Mesothelial cell of epicardium (in vitro differentiated cells): ENCODE data around the gene C5orf58. TPM values are rescaled to one million over a fixed set of nuclear protein-coding genes. Genes with fewer than 3 reads are reported as not detected.
"Not testable (repeated sequence)": the region's sequence is repeated elsewhere in the genome, so short reads cannot be mapped to it uniquely, and the experiment has no call there.

Experiments used
- DNase-seq, 2 experiments: peaks; one replicate each; pipeline ENCODE4 v3.0.0; 2021; ENCODE audit warnings: low spot score in 2 of 2; ENCODE audit not compliant: unreplicated experiment in 2 of 2
- H3K27ac Mint-ChIP-seq: 2 replicates; pipeline ENCODE4 v1.8.0; 2021; ENCODE audit warnings: mixed read lengths
- H3K27me3 Mint-ChIP-seq: 2 replicates; pipeline ENCODE4 v1.8.0; 2021; ENCODE audit warnings: low read depth, mixed read lengths
- H3K36me3 Mint-ChIP-seq: 2 replicates; pipeline ENCODE4 v1.8.0; 2021; ENCODE audit warnings: mixed read lengths
- H3K4me1 Mint-ChIP-seq: 2 replicates; pipeline ENCODE4 v1.8.0; 2021; ENCODE audit warnings: mixed read lengths
- H3K4me3 Mint-ChIP-seq: 2 replicates; pipeline ENCODE4 v1.8.0; 2021; ENCODE audit warnings: mild to moderate bottlenecking, moderate library complexity, mixed read lengths
- H3K9me3 Mint-ChIP-seq: 2 replicates; pipeline ENCODE4 v1.8.0; 2021; ENCODE audit warnings: mixed read lengths
- total RNA-seq: library from RNA; stranded (reverse); gene quantifications from 3 replicates; pipeline ENCODE4 v1.2.1, GENCODE V29; 2021
- TF ChIP-seq, protein P1 (sequence below): fragments of 200-600 bp; sonication (generic); IDR thresholded peaks from one replicate; pipeline ENCODE4 v1.5.0; 2021; ENCODE audit warnings: antibody characterized with exemption; ENCODE audit not compliant: unreplicated experiment

The C5orf58 gene
- total RNA-seq, 1 donor from 2014 or later: not detected

DNA sequence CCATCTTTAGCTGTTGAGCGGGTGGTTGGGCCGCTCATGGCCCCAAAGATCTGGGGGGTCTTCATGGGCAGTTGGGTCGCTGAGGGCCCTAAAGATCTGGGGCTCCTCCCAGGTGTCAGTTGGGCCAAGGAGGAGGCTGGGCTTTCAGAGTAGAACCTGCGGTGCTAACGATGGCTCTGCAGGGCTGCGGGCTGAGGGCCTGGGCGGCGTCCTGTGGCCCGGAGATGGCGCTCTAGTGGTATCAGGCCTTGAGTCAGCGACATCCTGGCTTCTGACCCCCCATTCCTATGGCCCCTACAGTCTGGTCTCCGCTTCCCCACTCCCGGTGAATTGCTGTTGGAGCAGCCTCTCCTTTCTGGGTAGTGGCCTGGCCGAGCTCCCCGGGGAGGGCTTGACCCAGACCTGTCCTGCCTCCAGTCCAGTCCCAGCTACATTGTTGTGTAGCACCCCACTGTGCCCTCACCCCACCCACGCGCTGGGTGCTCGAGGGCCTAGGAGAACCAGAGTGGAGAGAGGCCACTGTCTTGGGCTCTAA is 640 bp downstream of the C5orf58 start:
- no peak overlapping the region for H3K4me3 Mint-ChIP-seq
- no peaks in the 10 kb centered on the region for H3K4me1 Mint-ChIP-seq
- H3K27me3 Mint-ChIP-seq: peaks cover 5% of the 10 kb centered on the region
- H3K36me3 Mint-ChIP-seq: no peaks in the 10 kb centered on the region
- H3K9me3 Mint-ChIP-seq: no peaks in the 10 kb centered on the region
- no peak for DNase-seq
- H3K27ac Mint-ChIP-seq: no peak overlapping the region
- TF ChIP-seq, protein P1, sequence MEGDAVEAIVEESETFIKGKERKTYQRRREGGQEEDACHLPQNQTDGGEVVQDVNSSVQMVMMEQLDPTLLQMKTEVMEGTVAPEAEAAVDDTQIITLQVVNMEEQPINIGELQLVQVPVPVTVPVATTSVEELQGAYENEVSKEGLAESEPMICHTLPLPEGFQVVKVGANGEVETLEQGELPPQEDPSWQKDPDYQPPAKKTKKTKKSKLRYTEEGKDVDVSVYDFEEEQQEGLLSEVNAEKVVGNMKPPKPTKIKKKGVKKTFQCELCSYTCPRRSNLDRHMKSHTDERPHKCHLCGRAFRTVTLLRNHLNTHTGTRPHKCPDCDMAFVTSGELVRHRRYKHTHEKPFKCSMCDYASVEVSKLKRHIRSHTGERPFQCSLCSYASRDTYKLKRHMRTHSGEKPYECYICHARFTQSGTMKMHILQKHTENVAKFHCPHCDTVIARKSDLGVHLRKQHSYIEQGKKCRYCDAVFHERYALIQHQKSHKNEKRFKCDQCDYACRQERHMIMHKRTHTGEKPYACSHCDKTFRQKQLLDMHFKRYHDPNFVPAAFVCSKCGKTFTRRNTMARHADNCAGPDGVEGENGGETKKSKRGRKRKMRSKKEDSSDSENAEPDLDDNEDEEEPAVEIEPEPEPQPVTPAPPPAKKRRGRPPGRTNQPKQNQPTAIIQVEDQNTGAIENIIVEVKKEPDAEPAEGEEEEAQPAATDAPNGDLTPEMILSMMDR: no peak

DNA sequence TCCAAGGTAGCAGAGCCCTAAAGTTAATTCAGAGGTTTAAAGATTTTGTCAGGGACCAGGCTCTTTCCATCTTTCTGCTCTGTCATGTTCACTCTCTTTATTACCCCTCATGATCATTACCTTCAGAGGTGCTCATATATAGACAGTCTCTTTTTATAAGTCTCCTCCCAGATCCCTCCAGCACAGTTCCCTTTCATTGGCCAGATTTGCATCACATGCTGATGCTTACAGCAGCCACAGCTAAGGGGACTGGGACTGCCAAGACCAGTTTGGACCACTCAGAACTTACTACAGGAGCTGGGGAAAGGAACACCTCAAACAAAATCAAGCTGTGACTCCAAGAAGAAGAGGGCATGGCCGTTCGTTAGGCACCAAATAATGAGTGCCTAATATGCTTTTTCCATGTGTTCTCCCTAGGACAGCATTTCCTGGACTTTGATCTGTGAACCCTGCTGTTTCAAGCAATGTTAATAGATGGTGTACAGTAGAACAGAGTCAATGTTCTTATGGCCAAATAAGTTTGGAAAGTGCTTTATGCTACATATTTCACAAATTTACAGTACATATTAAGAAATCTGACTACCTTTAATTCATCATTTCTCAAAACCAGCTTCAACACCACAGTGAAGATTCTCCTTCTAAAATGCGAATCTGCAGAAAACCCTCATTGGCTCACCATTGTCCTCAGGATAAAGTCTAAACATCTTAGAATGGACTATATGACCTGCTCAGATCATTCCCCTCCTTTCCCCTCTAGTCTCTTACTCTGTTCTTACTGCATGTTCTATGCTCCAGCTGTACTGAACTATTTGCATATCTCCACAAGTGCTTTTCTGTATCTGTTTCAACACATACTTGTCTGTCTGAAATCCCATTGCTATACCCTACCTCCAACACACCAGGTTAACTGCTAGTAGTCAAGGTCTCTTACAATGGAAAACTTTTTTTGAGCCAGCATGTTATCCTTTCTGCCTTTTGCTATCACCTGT is 3.4 kb downstream of the C5orf58 start:
- no peak overlapping the region for H3K4me3 Mint-ChIP-seq
- peaks cover 3% of the 10 kb centered on the region for H3K27me3 Mint-ChIP-seq
- H3K27ac Mint-ChIP-seq: no peak overlapping the region
- TF ChIP-seq, protein P1: no peak
- H3K36me3 Mint-ChIP-seq: no peaks in the 10 kb centered on the region
- no peak for DNase-seq
- no peaks in the 10 kb centered on the region for H3K4me1 Mint-ChIP-seq
- H3K9me3 Mint-ChIP-seq: no peaks in the 10 kb centered on the region

DNA sequence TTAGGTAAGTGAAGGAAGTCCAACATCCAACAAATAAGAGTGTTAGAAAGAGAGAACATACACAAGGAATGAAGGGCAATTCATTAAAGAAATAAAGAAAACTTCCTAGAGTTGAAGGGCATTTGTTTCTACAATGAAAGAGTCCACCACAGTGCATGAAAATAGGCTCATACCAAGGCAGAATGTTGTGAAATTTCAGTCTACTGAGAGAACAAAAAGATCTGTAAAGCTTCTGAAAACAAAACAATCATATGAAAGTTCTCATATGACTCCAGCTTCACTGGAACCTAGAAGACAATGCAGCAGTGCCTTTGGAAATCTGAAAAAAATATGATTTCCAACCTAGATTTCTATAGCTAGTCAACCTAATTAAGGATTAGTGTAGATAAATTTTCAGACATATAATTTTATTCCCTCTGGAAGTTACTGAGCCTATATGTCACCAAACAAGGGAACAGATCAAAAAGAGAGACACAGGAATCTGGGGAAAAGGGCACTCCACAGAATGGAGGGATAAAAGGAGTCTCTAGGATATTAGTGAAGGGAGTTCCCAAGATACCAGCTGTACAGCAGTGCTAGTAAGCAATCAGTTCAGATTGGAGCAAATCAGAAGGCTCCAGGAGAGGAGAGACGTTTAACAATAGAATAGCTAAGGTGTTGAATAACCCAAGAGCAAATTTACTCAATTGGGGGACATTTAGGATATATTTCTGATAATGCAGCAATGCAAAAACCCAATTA is 5.8 kb downstream of the C5orf58 start:
- Mint-ChIP-seq H3K4me1 (no peaks in the 10 kb centered on the region), H3K36me3 (no peaks in the 10 kb centered on the region), H3K27me3 (peaks cover 3% of the 10 kb centered on the region), H3K9me3 (no peaks in the 10 kb centered on the region), H3K4me3 (no peak overlapping the region), H3K27ac (no peak overlapping the region)
- TF ChIP-seq, protein P1: no peak
- no peak for DNase-seq

DNA sequence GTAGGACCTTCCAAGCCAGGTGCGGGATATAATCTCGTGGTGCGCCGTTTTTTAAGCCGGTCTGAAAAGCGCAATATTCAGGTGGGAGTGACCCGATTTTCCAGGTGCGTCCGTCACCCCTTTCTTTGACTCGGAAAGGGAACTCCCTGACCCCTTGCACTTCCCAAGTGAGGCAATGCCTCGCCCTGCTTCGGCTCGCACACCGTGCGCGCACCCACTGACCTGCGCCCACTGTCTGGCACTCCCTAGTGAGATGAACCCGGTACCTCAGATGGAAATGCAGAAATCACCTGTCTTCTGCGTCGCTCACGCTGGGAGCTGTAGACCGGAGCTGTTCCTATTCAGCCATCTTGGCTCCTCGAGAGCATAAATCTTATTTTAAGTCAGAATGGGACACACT is 12.7 kb downstream of the C5orf58 start:
- DNase-seq, H3K27me3 Mint-ChIP-seq, H3K27ac Mint-ChIP-seq, H3K36me3 Mint-ChIP-seq, H3K9me3 Mint-ChIP-seq, H3K4me3 Mint-ChIP-seq: not testable (repeated sequence)
- peaks cover 31% of the 10 kb centered on the region for H3K4me1 Mint-ChIP-seq

DNA sequence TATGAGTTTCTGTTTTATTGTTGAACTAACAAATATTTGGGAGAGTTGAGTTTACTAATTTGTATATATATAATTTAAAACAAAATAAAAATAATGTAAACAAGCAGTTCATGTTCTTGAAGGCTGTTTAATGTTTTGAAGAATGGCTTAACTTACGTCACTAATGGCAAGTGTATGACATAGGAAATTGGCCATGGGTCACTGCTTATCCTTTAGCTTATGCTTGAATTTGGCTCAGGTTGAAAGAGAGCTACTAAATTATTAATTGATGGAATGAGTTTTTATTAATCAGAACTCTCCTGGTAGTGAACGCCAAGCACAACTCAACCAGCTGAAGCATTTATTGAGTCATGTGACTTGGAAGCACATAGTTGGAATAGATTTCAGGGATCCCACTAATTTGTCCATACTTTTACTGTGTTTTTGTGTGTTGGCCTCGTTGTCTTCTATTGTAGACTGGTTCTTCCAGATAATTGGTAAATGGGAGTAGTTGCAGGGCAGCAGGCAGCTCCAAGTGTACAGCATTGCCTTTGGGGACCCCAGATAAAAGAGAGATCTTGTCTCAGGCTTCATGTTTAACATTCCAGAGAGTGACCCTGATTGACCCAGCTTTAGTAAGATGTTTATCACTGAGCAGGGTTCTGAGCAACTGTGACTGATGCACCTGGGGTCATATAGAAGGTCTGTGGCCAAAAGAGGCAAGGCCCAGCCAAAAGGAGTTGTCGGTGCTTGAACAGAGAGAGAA is 13.5 kb downstream of the C5orf58 start:
- no peaks in the 10 kb centered on the region for H3K27me3 Mint-ChIP-seq
- no peak overlapping the region for H3K27ac Mint-ChIP-seq
- no peak for DNase-seq
- peaks cover 40% of the 10 kb centered on the region for H3K4me1 Mint-ChIP-seq
- H3K9me3 Mint-ChIP-seq: no peaks in the 10 kb centered on the region
- TF ChIP-seq, protein P1: no peak
- H3K36me3 Mint-ChIP-seq: no peaks in the 10 kb centered on the region
- H3K4me3 Mint-ChIP-seq: no peak overlapping the region
